GM12878 (cell line): ENCODE data around the gene USP12. TPM values are rescaled to one million over a fixed set of nuclear protein-coding genes. Genes with fewer than 3 reads are reported as not detected.

Experiments
- CUX1 ChIP-seq: IDR thresholded peaks from 2 replicates; pipeline ENCODE4 v1.6.1; 2012; ENCODE audit warnings: improper control_type of control experiment, low read depth, low read length; ENCODE audit not compliant: insufficient replicate concordance
- E2F4 ChIP-seq: IDR thresholded peaks from 2 replicates; pipeline ENCODE4 v1.6.1; 2012; ENCODE audit warnings: low read depth, low read length, improper control_type of control experiment
- FOS ChIP-seq: IDR thresholded peaks from 3 replicates; pipeline ENCODE4 v1.6.1; 2011; ENCODE audit warnings: borderline replicate concordance; ENCODE audit not compliant: insufficient read length; ENCODE audit errors: extremely low read depth
- ZNF592 ChIP-seq: fragments of 450-650 bp; IDR thresholded peaks from 2 replicates; pipeline ENCODE4 v1.6.1; 2017; ENCODE audit warnings: mild to moderate bottlenecking, moderate library complexity
- polyA plus RNA-seq, 11 experiments: library from polyadenylated mRNA; depleted of rRNA in 4 of 11; unstranded in 6 of 11; stranded (reverse) in 5 of 11; fragments of >200 nt; fragmentation: Nextera tagmentation in 4 of 11; fragmentation: Illumina TruSeq in 1 of 11; extraction: Ambion mirVana in 4 of 11; extraction: Trizol in 1 of 11; gene quantifications; 1 replicate in 1 of 11; 2 replicates in 10 of 11; pipeline versions ENCODE4 v1.2.1 to v1.2.3, GENCODE V29; 2011 to 2016; ENCODE audit warnings: inconsistent platforms in 2 of 11, missing spikeins in 2 of 11, low read depth in 1 of 11
- total RNA-seq, 4 experiments: library from RNA; depleted of rRNA in 3 of 4; stranded (reverse); fragments of >200 nt in 3 of 4; fragmentation: Illumina TruSeq in 1 of 4; extraction: Trizol in 1 of 4; gene quantifications; 2 replicates each; pipeline versions ENCODE4 v1.2.1 to v1.2.3, GENCODE V29; 2013 to 2021

The USP12 gene
- total and polyA plus RNA-seq, 10 of the 15 experiments (the other 5 are each of a cell fraction or from before 2014, with no cell fraction given) = 3.5 to 32.2 (median 24.6) TPM

- TF ChIP-seq CUX1 (no peak), FOS (no peak), ZNF592 (no peak), E2F4 (no peak)
- TF ChIP-seq, all 136 proteins: peak for 0
Measured at GRCh38 chr13:27188239-27188638, 16.6 kb upstream of the USP12 start (continued).
